Neural progenitor cell (in vitro differentiated cells): ENCODE measurements around the gene RARA. TPM values are rescaled to one million over a fixed set of nuclear protein-coding genes. Genes with fewer than 3 reads are reported as not detected.

ENCODE experiments used
- DNase-seq: peaks from one replicate; pipeline ENCODE4 v3.0.0-alpha.2; 2016; ENCODE audit warnings: low spot score
- H2AFZ ChIP-seq: fragments of 200-600 bp; sonication (generic); replicated peaks from 2 replicates; pipeline ENCODE4 v1.6.1; 2016; ENCODE audit warnings: antibody characterized with exemption
- H3F3A ChIP-seq: fragments of 200-600 bp; sonication (generic); 2 replicates; pipeline ENCODE4 v1.6.1; 2016; ENCODE audit warnings: antibody characterized with exemption, low read depth
- H3K27ac ChIP-seq: fragments of 200-600 bp; sonication (generic); 2 replicates; pipeline ENCODE4 v1.5.1; 2016; ENCODE audit warnings: mild to moderate bottlenecking
- H3K27me3 ChIP-seq: fragments of 200-600 bp; sonication (generic); 2 replicates; pipeline ENCODE4 v1.6.1; 2016; ENCODE audit warnings: mild to moderate bottlenecking, moderate library complexity
- H3K36me3 ChIP-seq: fragments of 200-600 bp; sonication (generic); 2 replicates; pipeline ENCODE4 v1.5.1; 2016
- H3K4me1 ChIP-seq: fragments of 200-600 bp; sonication (generic); 2 replicates; pipeline ENCODE4 v1.6.1; 2016; ENCODE audit warnings: mixed run types
- H3K4me2 ChIP-seq: fragments of 200-600 bp; sonication (generic); 2 replicates; pipeline ENCODE4 v1.6.1; 2016
- H3K4me3 ChIP-seq: fragments of 200-600 bp; sonication (generic); 2 replicates; pipeline ENCODE4 v1.5.1; 2016
- H3K79me2 ChIP-seq: fragments of 200-600 bp; sonication (generic); 2 replicates; pipeline ENCODE4 v1.6.1; 2016; ENCODE audit warnings: low read depth
- H3K9ac ChIP-seq: fragments of 200-600 bp; sonication (generic); 2 replicates; pipeline ENCODE4 v1.6.1; 2016
- H3K9me3 ChIP-seq: fragments of 200-600 bp; sonication (generic); 2 replicates; pipeline ENCODE4 v1.5.1; 2016; ENCODE audit warnings: low read depth
- H4K20me1 ChIP-seq: fragments of 200-600 bp; sonication (generic); 2 replicates; pipeline ENCODE4 v1.6.1; 2016; ENCODE audit warnings: low read depth
- H3K27ac Mint-ChIP-seq: 3 replicates; pipeline ENCODE4 v1.8.0; 2021; ENCODE audit warnings: mixed read lengths
- H3K27me3 Mint-ChIP-seq: 2 replicates; pipeline ENCODE4 v1.8.0; 2022; ENCODE audit warnings: low read depth, mild to moderate bottlenecking, inconsistent platforms, moderate library complexity, mixed read lengths; ENCODE audit not compliant: insufficient read depth
- H3K36me3 Mint-ChIP-seq: 3 replicates; pipeline ENCODE4 v1.8.0; 2021; ENCODE audit warnings: mixed read lengths
- H3K4me1 Mint-ChIP-seq: 3 replicates; pipeline ENCODE4 v1.8.0; 2021; ENCODE audit warnings: mixed read lengths
- H3K4me3 Mint-ChIP-seq: 3 replicates; pipeline ENCODE4 v1.8.0; 2021; ENCODE audit warnings: mild to moderate bottlenecking, moderate library complexity, mixed read lengths
- H3K9me3 Mint-ChIP-seq: 3 replicates; pipeline ENCODE4 v1.8.0; 2020; ENCODE audit warnings: mixed read lengths
- CTCF ChIP-seq: fragments of 200-600 bp; sonication (generic); IDR thresholded peaks from 2 replicates; pipeline ENCODE4 v1.5.1; 2017; ENCODE audit warnings: antibody characterized with exemption, mild to moderate bottlenecking
- EZH2 ChIP-seq: fragments of 200-600 bp; sonication (generic); IDR thresholded peaks from 2 replicates; pipeline ENCODE4 v1.6.1; 2017; ENCODE audit warnings: antibody characterized with exemption, mild to moderate bottlenecking, moderate library complexity
- EZH2phosphoT487 ChIP-seq: fragments of 200-600 bp; sonication (generic); IDR thresholded peaks from 2 replicates; pipeline ENCODE4 v1.6.1; 2017; ENCODE audit warnings: antibody characterized with exemption
- total RNA-seq: library from RNA; depleted of rRNA; stranded (reverse); fragments of >200 nt; gene quantifications from 2 replicates; pipeline ENCODE4 v1.2.3, GENCODE V29; 2015; ENCODE audit warnings: low replicate concordance

Gene RARA
- total RNA-seq, 1 donor from 2014 or later: 9.0 TPM

GRCh38 chr17:40355804-40356758 lies 47.1 kb downstream of the RARA start:
- H3K27ac Mint-ChIP-seq: peak overlapping the region; percentile 96

GRCh38 chr17:40356990-40357881 lies 48.3 kb downstream of the RARA start:
- no peaks in the 10 kb centered on the region for H3K9me3 Mint-ChIP-seq
- Histone ChIP-seq H3K4me2 (no peak overlapping the region), H3K4me3 (no peak overlapping the region), H3K4me1 (no peaks in the 10 kb centered on the region), H3K9me3 (no peaks in the 10 kb centered on the region), H2AFZ (no peak overlapping the region), H4K20me1 (no peaks in the 10 kb centered on the region), H3K79me2 (no peaks in the 10 kb centered on the region), H3K36me3 (no peaks in the 10 kb centered on the region), H3K27ac (no peak overlapping the region), H3K9ac (no peak overlapping the region), H3F3A (peaks cover 9% of the 10 kb centered on the region), H3K27me3 (peaks cover 24% of the 10 kb centered on the region)
- H3K27ac Mint-ChIP-seq: no peak overlapping the region
- peaks cover 7% of the 10 kb centered on the region for H3K27me3 Mint-ChIP-seq
- DNase-seq: no peak
- peaks cover 10% of the 10 kb centered on the region for H3K36me3 Mint-ChIP-seq
- no peak overlapping the region for H3K4me3 Mint-ChIP-seq
- TF ChIP-seq CTCF (no peak), EZH2phosphoT487 (no peak), EZH2 (no peak)
- H3K4me1 Mint-ChIP-seq: peaks cover 26% of the 10 kb centered on the region

More at GRCh38 chr17:40355804-40356758, 47.1 kb downstream of the RARA start:
- Histone ChIP-seq H3K9ac (no peak overlapping the region), H3K4me2 (no peak overlapping the region), H3K9me3 (no peaks in the 10 kb centered on the region), H3K27me3 (peaks cover 13% of the 10 kb centered on the region), H2AFZ (no peak overlapping the region), H4K20me1 (peaks cover 8% of the 10 kb centered on the region), H3K4me1 (peaks cover 9% of the 10 kb centered on the region), H3K36me3 (no peaks in the 10 kb centered on the region), H3K27ac (no peak overlapping the region), H3F3A (peaks cover 9% of the 10 kb centered on the region), H3K4me3 (no peak overlapping the region), H3K79me2 (no peaks in the 10 kb centered on the region)
- peaks cover 10% of the 10 kb centered on the region for H3K36me3 Mint-ChIP-seq
- H3K9me3 Mint-ChIP-seq: no peaks in the 10 kb centered on the region
- TF ChIP-seq EZH2phosphoT487 (no peak), EZH2 (no peak), CTCF (no peak)
- H3K27me3 Mint-ChIP-seq: peaks cover 6% of the 10 kb centered on the region
- no peak for DNase-seq
- peaks cover 33% of the 10 kb centered on the region for H3K4me1 Mint-ChIP-seq
- H3K4me3 Mint-ChIP-seq: no peak overlapping the region

GRCh38 chr17:40358323-40359038 lies 49.5 kb downstream of the RARA start:
- Histone ChIP-seq H3K4me2 (peak overlapping the region; percentile 73), H4K20me1 (no peaks in the 10 kb centered on the region), H2AFZ (peak overlapping the region; percentile 82), H3K36me3 (no peaks in the 10 kb centered on the region), H3F3A (peaks cover 9% of the 10 kb centered on the region), H3K4me3 (peak overlapping the region; percentile 19), H3K9ac (no peak overlapping the region), H3K9me3 (no peaks in the 10 kb centered on the region), H3K27ac (no peak overlapping the region), H3K79me2 (no peaks in the 10 kb centered on the region), H3K27me3 (peaks cover 37% of the 10 kb centered on the region), H3K4me1 (no peaks in the 10 kb centered on the region)
- Mint-ChIP-seq H3K27ac (no peak overlapping the region), H3K27me3 (peaks cover 10% of the 10 kb centered on the region), H3K9me3 (no peaks in the 10 kb centered on the region), H3K4me3 (peak overlapping the region; percentile 37), H3K4me1 (peaks cover 22% of the 10 kb centered on the region), H3K36me3 (peaks cover 2% of the 10 kb centered on the region)
- DNase-seq: peak; percentile 91
- TF ChIP-seq CTCF (peak; percentile 94), EZH2 (no peak), EZH2phosphoT487 (no peak)
